ENCODE measurements around the gene TULP1. TPM values are rescaled to one million over a fixed set of nuclear protein-coding genes. Genes with fewer than 3 reads are reported as not detected.

TULP1 gene
- total and polyA plus RNA-seq, 2 of the 13 experiments (the other 11 are each of a cell fraction or from before 2014, with no cell fraction given): not detected

DNA sequence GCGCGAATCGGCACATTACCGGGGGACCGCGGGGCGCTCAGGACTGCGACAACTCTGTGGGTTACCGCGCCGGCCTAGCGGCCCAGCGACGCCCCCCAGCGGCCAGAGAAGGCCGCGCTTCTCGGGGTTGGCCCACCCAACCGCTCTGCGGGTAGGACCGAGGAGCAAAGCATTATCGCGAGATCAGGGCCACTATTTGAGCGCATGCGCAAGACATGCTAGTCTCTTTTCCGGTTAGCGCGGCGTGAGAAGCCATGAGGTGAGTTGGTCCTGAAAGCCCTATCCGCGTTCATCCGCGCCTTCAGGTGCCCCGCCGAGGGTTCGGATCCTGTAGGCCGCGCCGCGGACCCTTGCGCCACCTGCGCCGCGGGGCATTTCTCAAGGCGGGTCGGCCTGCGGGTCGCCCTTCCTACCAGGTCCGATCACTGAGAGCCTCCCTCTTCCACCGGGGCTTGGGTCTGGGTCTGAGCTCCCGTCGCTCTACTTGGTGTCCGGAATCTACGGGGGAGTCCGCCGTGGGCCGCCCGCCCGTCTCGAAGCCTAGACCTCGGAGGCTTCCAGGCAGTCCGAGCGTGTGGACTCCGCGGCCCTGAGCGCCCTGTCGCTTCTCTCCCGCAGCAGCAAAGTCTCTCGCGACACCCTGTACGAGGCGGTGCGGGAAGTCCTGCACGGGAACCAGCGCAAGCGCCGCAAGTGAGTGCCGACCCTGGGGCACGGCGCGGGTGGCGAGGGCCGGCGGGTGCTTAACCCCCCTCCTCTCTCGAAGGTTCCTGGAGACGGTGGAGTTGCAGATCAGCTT is 44.3 kb downstream of the TULP1 start, which contains the start of gene RPL10A:
Gene RPL10A, plus strand, starts transcription at position 221 of the 799 bp plus-strand sequence. Its CDS starts 34 bp downstream, at position 255.
- peak; percentile 83 for ATAC-seq
- peaks cover 46% of the 10 kb centered on the region for H4K20me1 ChIP-seq (ENCODE audit: insufficient read depth, low read length)
- H3K4me2 ChIP-seq (ENCODE audit: low read depth, low read length): peak within 1 kb of the TSS; percentile 99
- no peaks in the 10 kb centered on the region; a peak in 1 of 5 replicates for H3K27me3 ChIP-seq (ENCODE audit: control insufficient read depth in 1 of 2, insufficient read depth in 2 of 2, low read length in 2 of 2)
- peaks cover 30% of the 10 kb centered on the region for H3K79me2 ChIP-seq (ENCODE audit: insufficient read depth, low read length)
- WGBS (ENCODE audit: low lambda C conversion rate): under 1% methylated on average over 38 of the region's 86 CpGs
- peaks cover 49% of the 10 kb centered on the region for H3K4me1 ChIP-seq (ENCODE audit: insufficient read depth, low read length)
- intact Hi-C loops (cut with micrococcal nuclease; ENCODE audit: unreplicated experiment): loop anchor here (1.0 kb wide), 4 partner anchors 16 to 171 kb away; partner anchors contain the start of genes DEF6, FANCE and PPARD
- peak within 1 kb of the TSS; percentile 99 for H3K9ac ChIP-seq (ENCODE audit: insufficient read depth, low read depth, low read length)
- BruUV-seq (replicated peaks): TSS peak; percentile 66
- CTCF ChIA-PET (ENCODE audit: low intra/inter-chr PET ratio, low total read pairs): interaction anchor here (1.2 to 2.4 kb wide), 4 partner anchors 20 to 174 kb away, joined by 4 to 28 read pairs (median 20); partner anchors contain the start of genes DEF6 and PPARD
- in situ Hi-C loops (cut with HindIII; ENCODE audit: extremely low pct_ligation_motif_present, low pct_unique_long_range_greater_than_20kb): loop anchor here (5.0 kb wide), 1 partner anchor 171 kb away; the partner anchor contains the start of gene DEF6
- DNase-seq (ENCODE audit: low spot score): peak; percentile 98
- peak within 1 kb of the TSS; percentile 85 to 98 (median 86) for H3K4me3 ChIP-seq (replicated peaks in 1 of 3; ENCODE audit: insufficient read depth in 1 of 3, low read depth in 2 of 3, low read length in 3 of 3)
- H3K9me3 ChIP-seq (ENCODE audit: low read length): no peaks in the 10 kb centered on the region
- peak within 1 kb of the TSS; percentile 66 for H2AFZ ChIP-seq (ENCODE audit: low read length)
- peaks cover 4 to 31% of the 10 kb centered on the region in 2 experiments for H3K36me3 ChIP-seq (replicated peaks in 1 of 2; ENCODE audit: control insufficient read depth in 1 of 2, insufficient read depth in 2 of 2, low read length in 2 of 2)
- POLR2A ChIA-PET: interaction anchor here (0.8 to 3.7 kb wide), 10 partner anchors 9 to 209 kb away, joined by 3 to 31 read pairs (median 6); partner anchors contain the start of genes FANCE, PPARD, TEAD3 and ZNF76
- FAIRE-seq: peak; percentile 57
- H3K27ac ChIP-seq (ENCODE audit: extremely low read length, insufficient read depth, low read length): peak within 1 kb of the TSS; percentile 92
- TF ChIP-seq ZNF530 (CRISPR knock-in tag; IDR thresholded peaks at IDR 0.05; ENCODE audit: low read depth) (peak; percentile 66; the same call in 1 of the 2 replicates), RFX3 (CRISPR knock-in tag; IDR thresholded peaks at IDR 0.05) (no peak), DMAP1 (CRISPR knock-in tag; IDR thresholded peaks at IDR 0.05) (peak; percentile 100), ZNF101 (CRISPR knock-in tag; IDR thresholded peaks at IDR 0.05; ENCODE audit: borderline replicate concordance, low read depth) (no peak), ZNF552 (CRISPR knock-in tag; IDR thresholded peaks at IDR 0.05; ENCODE audit: borderline replicate concordance) (peak; percentile 91; the same call in 1 of the 2 replicates), TBP (CRISPR knock-in tag; IDR thresholded peaks at IDR 0.05) (no peak), ZNF326 (CRISPR knock-in tag; IDR thresholded peaks at IDR 0.05; ENCODE audit: borderline replicate concordance) (no peak; the same call in 1 of the 2 replicates), NR2F2 (IDR thresholded peaks at IDR 0.05; ENCODE audit: borderline replicate concordance, low read depth) (peak; percentile 68; the same call in 1 of the 2 replicates), ZNF274 (CRISPR knock-in tag; IDR thresholded peaks at IDR 0.05) (peak; percentile 98), ZNF782 (CRISPR knock-in tag; IDR thresholded peaks at IDR 0.05; ENCODE audit: borderline replicate concordance) (peak; percentile 96; the same call in 1 of the 2 replicates)
- TF ChIP-seq, protein P1, sequence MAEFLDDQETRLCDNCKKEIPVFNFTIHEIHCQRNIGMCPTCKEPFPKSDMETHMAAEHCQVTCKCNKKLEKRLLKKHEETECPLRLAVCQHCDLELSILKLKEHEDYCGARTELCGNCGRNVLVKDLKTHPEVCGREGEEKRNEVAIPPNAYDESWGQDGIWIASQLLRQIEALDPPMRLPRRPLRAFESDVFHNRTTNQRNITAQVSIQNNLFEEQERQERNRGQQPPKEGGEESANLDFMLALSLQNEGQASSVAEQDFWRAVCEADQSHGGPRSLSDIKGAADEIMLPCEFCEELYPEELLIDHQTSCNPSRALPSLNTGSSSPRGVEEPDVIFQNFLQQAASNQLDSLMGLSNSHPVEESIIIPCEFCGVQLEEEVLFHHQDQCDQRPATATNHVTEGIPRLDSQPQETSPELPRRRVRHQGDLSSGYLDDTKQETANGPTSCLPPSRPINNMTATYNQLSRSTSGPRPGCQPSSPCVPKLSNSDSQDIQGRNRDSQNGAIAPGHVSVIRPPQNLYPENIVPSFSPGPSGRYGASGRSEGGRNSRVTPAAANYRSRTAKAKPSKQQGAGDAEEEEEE (CRISPR knock-in tag; IDR thresholded peaks at IDR 0.05; ENCODE audit: borderline replicate concordance): peak; percentile 84
- TF ChIP-seq, protein P2, sequence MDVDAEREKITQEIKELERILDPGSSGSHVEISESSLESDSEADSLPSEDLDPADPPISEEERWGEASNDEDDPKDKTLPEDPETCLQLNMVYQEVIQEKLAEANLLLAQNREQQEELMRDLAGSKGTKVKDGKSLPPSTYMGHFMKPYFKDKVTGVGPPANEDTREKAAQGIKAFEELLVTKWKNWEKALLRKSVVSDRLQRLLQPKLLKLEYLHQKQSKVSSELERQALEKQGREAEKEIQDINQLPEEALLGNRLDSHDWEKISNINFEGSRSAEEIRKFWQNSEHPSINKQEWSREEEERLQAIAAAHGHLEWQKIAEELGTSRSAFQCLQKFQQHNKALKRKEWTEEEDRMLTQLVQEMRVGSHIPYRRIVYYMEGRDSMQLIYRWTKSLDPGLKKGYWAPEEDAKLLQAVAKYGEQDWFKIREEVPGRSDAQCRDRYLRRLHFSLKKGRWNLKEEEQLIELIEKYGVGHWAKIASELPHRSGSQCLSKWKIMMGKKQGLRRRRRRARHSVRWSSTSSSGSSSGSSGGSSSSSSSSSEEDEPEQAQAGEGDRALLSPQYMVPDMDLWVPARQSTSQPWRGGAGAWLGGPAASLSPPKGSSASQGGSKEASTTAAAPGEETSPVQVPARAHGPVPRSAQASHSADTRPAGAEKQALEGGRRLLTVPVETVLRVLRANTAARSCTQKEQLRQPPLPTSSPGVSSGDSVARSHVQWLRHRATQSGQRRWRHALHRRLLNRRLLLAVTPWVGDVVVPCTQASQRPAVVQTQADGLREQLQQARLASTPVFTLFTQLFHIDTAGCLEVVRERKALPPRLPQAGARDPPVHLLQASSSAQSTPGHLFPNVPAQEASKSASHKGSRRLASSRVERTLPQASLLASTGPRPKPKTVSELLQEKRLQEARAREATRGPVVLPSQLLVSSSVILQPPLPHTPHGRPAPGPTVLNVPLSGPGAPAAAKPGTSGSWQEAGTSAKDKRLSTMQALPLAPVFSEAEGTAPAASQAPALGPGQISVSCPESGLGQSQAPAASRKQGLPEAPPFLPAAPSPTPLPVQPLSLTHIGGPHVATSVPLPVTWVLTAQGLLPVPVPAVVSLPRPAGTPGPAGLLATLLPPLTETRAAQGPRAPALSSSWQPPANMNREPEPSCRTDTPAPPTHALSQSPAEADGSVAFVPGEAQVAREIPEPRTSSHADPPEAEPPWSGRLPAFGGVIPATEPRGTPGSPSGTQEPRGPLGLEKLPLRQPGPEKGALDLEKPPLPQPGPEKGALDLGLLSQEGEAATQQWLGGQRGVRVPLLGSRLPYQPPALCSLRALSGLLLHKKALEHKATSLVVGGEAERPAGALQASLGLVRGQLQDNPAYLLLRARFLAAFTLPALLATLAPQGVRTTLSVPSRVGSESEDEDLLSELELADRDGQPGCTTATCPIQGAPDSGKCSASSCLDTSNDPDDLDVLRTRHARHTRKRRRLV (CRISPR knock-in tag; IDR thresholded peaks at IDR 0.05): peak; percentile 84
- TF ChIP-seq, protein P3, sequence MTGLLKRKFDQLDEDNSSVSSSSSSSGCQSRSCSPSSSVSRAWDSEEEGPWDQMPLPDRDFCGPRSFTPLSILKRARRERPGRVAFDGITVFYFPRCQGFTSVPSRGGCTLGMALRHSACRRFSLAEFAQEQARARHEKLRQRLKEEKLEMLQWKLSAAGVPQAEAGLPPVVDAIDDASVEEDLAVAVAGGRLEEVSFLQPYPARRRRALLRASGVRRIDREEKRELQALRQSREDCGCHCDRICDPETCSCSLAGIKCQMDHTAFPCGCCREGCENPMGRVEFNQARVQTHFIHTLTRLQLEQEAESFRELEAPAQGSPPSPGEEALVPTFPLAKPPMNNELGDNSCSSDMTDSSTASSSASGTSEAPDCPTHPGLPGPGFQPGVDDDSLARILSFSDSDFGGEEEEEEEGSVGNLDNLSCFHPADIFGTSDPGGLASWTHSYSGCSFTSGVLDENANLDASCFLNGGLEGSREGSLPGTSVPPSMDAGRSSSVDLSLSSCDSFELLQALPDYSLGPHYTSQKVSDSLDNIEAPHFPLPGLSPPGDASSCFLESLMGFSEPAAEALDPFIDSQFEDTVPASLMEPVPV (CRISPR knock-in tag; IDR thresholded peaks at IDR 0.05): peak; percentile 99
